Measurements from ENCODE around the gene ABCB8.

ABCB8 gene

GRCh38 chr7:151058781-151059366 lies 30.6 kb downstream of the ABCB8 start:
- peak in 1 of 3 experiments; percentile 77 for DNase-seq

- DNase-seq: peak; percentile 83 to 90 (median 84)
Observed at GRCh38 chr7:151059367-151060112, 31.3 kb downstream of the ABCB8 start, which contains the start of gene SLC4A2. SLC4A2 (plus strand) TSS chr7:151059589; CDS start chr7:151061988, 2,399 bp downstream.

GRCh38 chr7:151060113-151060415 lies 31.8 kb downstream of the ABCB8 start:
- no peak for DNase-seq

- DNase-seq: peak in 2 of 3 experiments; percentile 28 to 44
Observed at GRCh38 chr7:151060416-151061212, 32.4 kb downstream of the ABCB8 start.

GRCh38 chr7:151061213-151062110 lies 33.2 kb downstream of the ABCB8 start:
- DNase-seq: peak in 1 of 3 experiments; percentile 80

- DNase-seq: no peak
Observed at GRCh38 chr7:151062111-151062398, 33.8 kb downstream of the ABCB8 start.

GRCh38 chr7:151062399-151063211 lies 34.4 kb downstream of the ABCB8 start:
- DNase-seq: peak in 1 of 3 experiments; percentile 66

- no peak for DNase-seq
Observed at GRCh38 chr7:151063212-151063561, 34.9 kb downstream of the ABCB8 start.

- no peak for DNase-seq
Observed at GRCh38 chr7:151064454-151064853, 36.2 kb downstream of the ABCB8 start.

- no peak for DNase-seq
Observed at GRCh38 chr7:151064993-151065392, 36.7 kb downstream of the ABCB8 start.

- no peak for DNase-seq
Observed at GRCh38 chr7:151065516-151065915, 37.3 kb downstream of the ABCB8 start.

GRCh38 chr7:151066273-151066974 lies 38.2 kb downstream of the ABCB8 start:
- no peak for DNase-seq

- DNase-seq: no peak
Observed at GRCh38 chr7:151068069-151068773, 40.0 kb downstream of the ABCB8 start.

- no peak for DNase-seq
Observed at GRCh38 chr7:151069841-151070573, 41.8 kb downstream of the ABCB8 start.

- no peak for DNase-seq
Observed at GRCh38 chr7:151070574-151070960, 42.3 kb downstream of the ABCB8 start.

GRCh38 chr7:151071032-151071866 lies 43.0 kb downstream of the ABCB8 start:
- DNase-seq: no peak

GRCh38 chr7:151073990-151074389 lies 45.7 kb downstream of the ABCB8 start:
- DNase-seq: no peak

- DNase-seq: no peak
Observed at GRCh38 chr7:151074817-151075661, 46.8 kb downstream of the ABCB8 start.

Measured in NCI-H1417 (cell line).